Activated CD8-positive, alpha-beta T cell treated with anti-CD3 and anti-CD28 coated beads for 36 hours (primary cell): ENCODE measurements around the gene SPNS1. TPM values are rescaled to one million over a fixed set of nuclear protein-coding genes. Genes with fewer than 3 reads are reported as not detected.

Experiments used
- ATAC-seq: fragments of 200-7000 bp; cut with Tn5 transposase; one replicate; pipeline ENCODE4 v1.10.0; 2021; ENCODE audit warnings: mild to moderate bottlenecking, moderate library complexity
- CTCF ChIA-PET: fragments of 350-600 bp; sonication (Branson Sonifier 250); formaldehyde crosslinking; loops from one replicate; lab custom pipeline; 2021; ENCODE audit warnings: antibody characterized with exemption; lab: Charles Lee
- POLR2A ChIA-PET: fragments of 350-600 bp; sonication (Branson Sonifier 250); formaldehyde crosslinking; loops from one replicate; lab custom pipeline; 2021; ENCODE audit warnings: antibody characterized with exemption; lab: Charles Lee
- DNase-seq: peaks from one replicate; pipeline ENCODE4 v3.0.0-alpha.2; 2020
- H3K27ac Mint-ChIP-seq: one replicate; pipeline ENCODE4 v1.8.0; 2021; ENCODE audit warnings: mild to moderate bottlenecking, mixed read lengths
- H3K27me3 Mint-ChIP-seq: one replicate; pipeline ENCODE4 v1.8.0; 2021; ENCODE audit warnings: mixed read lengths
- H3K36me3 Mint-ChIP-seq: one replicate; pipeline ENCODE4 v1.8.0; 2021; ENCODE audit warnings: low read depth, mixed read lengths
- H3K4me1 Mint-ChIP-seq: one replicate; pipeline ENCODE4 v1.8.0; 2021; ENCODE audit warnings: low read depth, mixed read lengths
- H3K4me3 Mint-ChIP-seq: one replicate; pipeline ENCODE4 v1.8.0; 2021; ENCODE audit warnings: mild to moderate bottlenecking, moderate library complexity, mixed read lengths
- H3K9me3 Mint-ChIP-seq: one replicate; pipeline ENCODE4 v1.8.0; 2021; ENCODE audit warnings: mixed read lengths
- intact Hi-C: fragments of 100-400 bp; cut with micrococcal nuclease; formaldehyde crosslinking; loops from one replicate; pipeline ENCODE4 v1.10.0; 2022
- total RNA-seq, 2 experiments: library from RNA; stranded (reverse); gene quantifications; one replicate each; pipeline ENCODE4 v1.2.3, GENCODE V29; 2021
- TF ChIP-seq, protein P1 (sequence below): fragments of 200-600 bp; IDR thresholded peaks from one replicate; pipeline ENCODE4 v1.8.0; 2022; ENCODE audit warnings: antibody characterized with exemption, mild to moderate bottlenecking

The SPNS1 gene
- total RNA-seq, 2 experiments from 2014 or later = 14.6 to 18.2 TPM

DNA sequence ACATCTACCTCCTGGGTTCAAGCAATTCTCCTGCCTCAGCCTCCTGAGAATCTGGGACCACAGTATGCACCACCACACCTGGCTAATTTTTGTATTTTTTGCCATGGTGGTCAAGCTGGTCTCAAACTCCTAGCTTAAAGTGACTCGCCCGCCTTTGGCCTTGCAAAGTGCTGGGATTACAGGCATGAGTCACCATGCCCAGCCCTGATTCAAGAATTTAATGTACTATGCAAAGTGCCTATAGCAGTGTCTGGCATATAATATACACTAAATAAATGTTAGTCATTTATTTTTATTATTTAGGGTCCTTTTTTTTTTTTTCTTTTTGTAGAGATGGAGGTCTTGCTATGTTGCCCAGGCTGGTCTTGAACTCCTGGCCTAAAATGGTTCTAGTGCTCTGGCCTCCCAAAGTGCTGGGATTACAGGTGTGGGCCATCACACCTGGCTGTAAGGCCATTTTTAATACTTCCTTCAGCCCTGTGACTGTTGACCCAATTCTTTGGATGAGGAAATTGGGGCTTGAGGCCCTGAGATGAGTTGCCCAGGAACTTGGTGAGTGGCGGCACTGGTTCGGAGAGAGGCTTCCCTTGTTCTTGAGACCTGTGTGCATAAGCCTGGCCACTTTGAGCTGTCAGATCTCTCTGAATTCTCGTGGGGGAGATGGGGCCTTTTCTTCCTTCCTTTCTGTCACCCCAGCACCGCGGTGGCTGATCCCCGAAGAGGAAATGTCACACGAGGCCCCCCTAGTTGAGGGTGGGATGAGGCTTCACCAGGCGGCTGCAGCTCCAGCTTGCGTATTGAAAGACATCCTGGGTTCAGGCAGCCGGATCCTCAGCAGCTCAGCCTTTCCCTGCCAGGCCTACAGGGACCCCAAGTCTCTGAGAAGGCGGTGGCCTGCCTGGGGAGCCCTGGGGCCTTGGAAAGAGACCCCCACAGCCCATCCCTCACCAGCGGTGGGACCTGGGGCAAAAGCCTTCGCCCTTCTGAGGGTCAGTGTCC is 49.0 kb downstream of the SPNS1 start:
- peak overlapping the region; percentile 91 for H3K27ac Mint-ChIP-seq
- peak; percentile 8 for ATAC-seq
- H3K9me3 Mint-ChIP-seq = no peaks in the 10 kb centered on the region
- H3K36me3 Mint-ChIP-seq = no peaks in the 10 kb centered on the region
- H3K27me3 Mint-ChIP-seq = no peaks in the 10 kb centered on the region
- CTCF ChIA-PET = interaction anchor here (1.0 to 2.2 kb wide), 5 partner anchors 9 to 50 kb away, joined by 3 to 5 read pairs (median 5); no protein-coding TSS in a partner anchor
- POLR2A ChIA-PET = interaction anchor here (2.5 to 7.0 kb wide), 3 partner anchors 10 to 35 kb away, joined by 9 to 97 read pairs (median 12); partner anchors contain the start of gene LAT
- DNase-seq = peak; percentile 45
- intact Hi-C loops = no loop called here
- peak overlapping the region; percentile 52 for H3K4me3 Mint-ChIP-seq
- H3K4me1 Mint-ChIP-seq = peaks cover 79% of the 10 kb centered on the region
- TF ChIP-seq, protein P1, sequence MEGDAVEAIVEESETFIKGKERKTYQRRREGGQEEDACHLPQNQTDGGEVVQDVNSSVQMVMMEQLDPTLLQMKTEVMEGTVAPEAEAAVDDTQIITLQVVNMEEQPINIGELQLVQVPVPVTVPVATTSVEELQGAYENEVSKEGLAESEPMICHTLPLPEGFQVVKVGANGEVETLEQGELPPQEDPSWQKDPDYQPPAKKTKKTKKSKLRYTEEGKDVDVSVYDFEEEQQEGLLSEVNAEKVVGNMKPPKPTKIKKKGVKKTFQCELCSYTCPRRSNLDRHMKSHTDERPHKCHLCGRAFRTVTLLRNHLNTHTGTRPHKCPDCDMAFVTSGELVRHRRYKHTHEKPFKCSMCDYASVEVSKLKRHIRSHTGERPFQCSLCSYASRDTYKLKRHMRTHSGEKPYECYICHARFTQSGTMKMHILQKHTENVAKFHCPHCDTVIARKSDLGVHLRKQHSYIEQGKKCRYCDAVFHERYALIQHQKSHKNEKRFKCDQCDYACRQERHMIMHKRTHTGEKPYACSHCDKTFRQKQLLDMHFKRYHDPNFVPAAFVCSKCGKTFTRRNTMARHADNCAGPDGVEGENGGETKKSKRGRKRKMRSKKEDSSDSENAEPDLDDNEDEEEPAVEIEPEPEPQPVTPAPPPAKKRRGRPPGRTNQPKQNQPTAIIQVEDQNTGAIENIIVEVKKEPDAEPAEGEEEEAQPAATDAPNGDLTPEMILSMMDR = no peak

DNA sequence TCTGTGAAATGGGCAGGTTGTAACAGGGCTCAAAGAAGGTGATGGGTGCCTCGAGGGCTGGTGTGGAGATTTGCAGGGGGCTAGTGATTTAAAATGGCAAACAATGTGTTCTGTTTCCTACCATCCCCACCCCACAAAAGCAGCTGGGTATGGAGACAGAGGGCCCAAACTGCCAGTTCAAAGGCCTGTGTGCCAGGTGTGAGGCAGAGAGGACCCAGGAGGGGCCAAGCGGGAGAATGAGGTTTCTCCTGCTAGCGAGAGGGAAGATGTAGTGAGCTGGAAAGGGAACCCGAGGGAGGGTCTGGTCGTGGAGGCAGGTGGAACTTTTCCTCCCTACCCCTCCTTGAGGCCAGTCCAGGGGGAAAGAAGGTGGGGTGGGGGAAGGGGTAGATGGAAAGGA is 49.7 kb downstream of the SPNS1 start:
- Mint-ChIP-seq H3K4me1 (peaks cover 84% of the 10 kb centered on the region), H3K4me3 (peak overlapping the region; percentile 52), H3K9me3 (no peaks in the 10 kb centered on the region), H3K27ac (peak overlapping the region; percentile 91), H3K27me3 (no peaks in the 10 kb centered on the region), H3K36me3 (no peaks in the 10 kb centered on the region)
- TF ChIP-seq, protein P1 = no peak
- DNase-seq = no peak
- ChIA-PET CTCF (interaction anchor here (1.0 to 2.2 kb wide), 5 partner anchors 10 to 50 kb away, joined by 3 to 5 read pairs (median 5); no protein-coding TSS in a partner anchor), POLR2A (interaction anchor here (1.0 to 7.0 kb wide), 4 partner anchors 9 to 36 kb away, joined by 3 to 97 read pairs (median 10); partner anchors contain the start of gene LAT)
- intact Hi-C loops = no loop called here
- no peak for ATAC-seq

DNA sequence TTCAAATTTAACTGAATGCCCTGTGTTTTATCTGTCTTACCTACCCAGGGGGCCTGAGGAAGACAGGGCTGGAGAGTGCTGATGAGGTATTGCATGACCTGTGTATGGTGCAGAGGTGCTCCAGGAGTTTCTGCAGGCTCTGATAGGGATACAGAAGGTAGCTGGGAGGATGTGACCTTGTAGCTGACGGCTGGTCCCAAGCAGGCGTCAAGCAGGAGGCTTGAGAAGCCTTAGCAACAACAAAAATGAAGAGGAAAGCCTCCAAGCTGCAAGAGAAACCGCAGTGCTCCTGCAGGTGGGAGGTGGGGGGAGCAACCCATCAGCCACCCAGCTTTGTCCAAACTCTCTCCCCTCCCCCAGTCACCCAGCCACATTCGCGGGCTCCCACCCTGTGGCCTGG is 50.6 kb downstream of the SPNS1 start:
- DNase-seq (peak; percentile 60), ATAC-seq (no peak)
- no peaks in the 10 kb centered on the region for H3K27me3 Mint-ChIP-seq
- CTCF ChIA-PET = interaction anchor here (1.0 to 2.2 kb wide), 4 partner anchors 15 to 52 kb away, joined by 3 to 5 read pairs (median 4); no protein-coding TSS in a partner anchor
- H3K36me3 Mint-ChIP-seq = no peaks in the 10 kb centered on the region
- H3K4me1 Mint-ChIP-seq = peaks cover 84% of the 10 kb centered on the region
- TF ChIP-seq, protein P1 = no peak
- peak overlapping the region; percentile 57 for H3K27ac Mint-ChIP-seq
- POLR2A ChIA-PET = interaction anchor here (1.0 to 7.0 kb wide), 5 partner anchors 10 to 48 kb away, joined by 3 to 97 read pairs (median 9); partner anchors contain the start of gene LAT
- H3K9me3 Mint-ChIP-seq = no peaks in the 10 kb centered on the region
- intact Hi-C loops = loop anchor here (5.0 kb wide), 1 partner anchor 38 kb away; the partner anchor contains the start of gene LAT
- H3K4me3 Mint-ChIP-seq = peak overlapping the region; percentile 22

DNA sequence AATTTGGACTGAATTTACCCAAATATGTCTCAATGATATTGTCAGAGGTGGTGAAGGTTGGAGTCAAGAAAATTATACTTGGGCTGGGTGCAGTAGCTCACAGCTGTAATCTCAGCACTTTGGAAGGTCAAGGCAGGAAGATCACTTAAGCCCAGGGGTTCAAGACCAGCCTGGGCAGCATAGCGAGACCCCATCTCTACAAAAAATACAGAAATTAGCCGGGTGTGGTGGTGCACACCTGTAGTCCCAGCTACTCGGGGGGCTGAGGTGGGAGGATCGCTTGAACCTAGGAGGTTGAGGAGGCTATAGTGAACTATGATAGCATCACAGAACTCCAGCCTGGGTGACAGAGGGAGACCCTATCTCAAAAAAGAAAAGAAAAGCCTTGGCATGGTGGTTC is 51.2 kb downstream of the SPNS1 start:
- no peaks in the 10 kb centered on the region for H3K36me3 Mint-ChIP-seq
- ATAC-seq (no peak), DNase-seq (no peak)
- H3K9me3 Mint-ChIP-seq = no peaks in the 10 kb centered on the region
- TF ChIP-seq, protein P1 = no peak
- H3K4me3 Mint-ChIP-seq = no peak overlapping the region
- ChIA-PET POLR2A (interaction anchor here (1.4 to 7.0 kb wide), 3 partner anchors 13 to 49 kb away, joined by 4 to 97 read pairs (median 12); partner anchors contain the start of gene LAT), CTCF (interaction anchor here (1.0 to 1.4 kb wide), 2 partner anchors 44 to 52 kb away, joined by 3 read pairs; no protein-coding TSS in a partner anchor)
- intact Hi-C loops = loop anchor here (5.0 kb wide), 1 partner anchor 38 kb away; the partner anchor contains the start of gene LAT
- peaks cover 84% of the 10 kb centered on the region for H3K4me1 Mint-ChIP-seq
- H3K27me3 Mint-ChIP-seq = no peaks in the 10 kb centered on the region
- peak overlapping the region; percentile 57 for H3K27ac Mint-ChIP-seq
